Stimulated activated CD4-positive, alpha-beta T cell treated with anti-CD3 and anti-CD28 coated beads, TNF-alpha, amount 100 ng/mL, for 1 hour (primary cell): ENCODE data around the gene GNA14.
"Not testable (repeated sequence)": the region's sequence is repeated elsewhere in the genome, so short reads cannot be mapped to it uniquely, and the experiment has no call there.

ENCODE experiments used
- DNase-seq, 3 donors: peaks; one replicate each; pipeline ENCODE4 v3.0.0-alpha.2; 2020; ENCODE audit warnings: low read depth in 3 of 3, low spot score in 1 of 3

Gene GNA14

GRCh38 chr9:77422969-77423368 lies 225.2 kb downstream of the GNA14 start:
- DNase-seq: no peak

- no peak for DNase-seq
Measured at GRCh38 chr9:77421506-77422265, 226.4 kb downstream of the GNA14 start.

- no peak for DNase-seq
Measured at GRCh38 chr9:77420641-77421040, 227.5 kb downstream of the GNA14 start.

GRCh38 chr9:77418226-77418625 lies 229.9 kb downstream of the GNA14 start:
- DNase-seq: no peak

- no peak for DNase-seq
Measured at GRCh38 chr9:77417566-77417965, 230.6 kb downstream of the GNA14 start.

- DNase-seq: not testable (repeated sequence)
Measured at GRCh38 chr9:77408521-77408920, 239.6 kb downstream of the GNA14 start.

GRCh38 chr9:77403239-77403638 lies 244.9 kb downstream of the GNA14 start:
- DNase-seq: no peak

GRCh38 chr9:77402286-77402685 lies 245.8 kb downstream of the GNA14 start:
- DNase-seq: no peak

GRCh38 chr9:77399964-77400363 lies 248.2 kb downstream of the GNA14 start:
- no peak for DNase-seq

- not testable (repeated sequence) for DNase-seq
Measured at GRCh38 chr9:77398581-77398980, 249.5 kb downstream of the GNA14 start.

GRCh38 chr9:77392328-77392727 lies 255.8 kb downstream of the GNA14 start:
- DNase-seq: no peak

- DNase-seq: no peak
Measured at GRCh38 chr9:77391834-77392233, 256.3 kb downstream of the GNA14 start.

- DNase-seq: no peak
Measured at GRCh38 chr9:77386187-77386586, 261.9 kb downstream of the GNA14 start.

- no peak for DNase-seq
Measured at GRCh38 chr9:77384406-77384805, 263.7 kb downstream of the GNA14 start.

GRCh38 chr9:77375956-77376532 lies 272.1 kb downstream of the GNA14 start:
- no peak for DNase-seq

GRCh38 chr9:77374266-77374665 lies 273.9 kb downstream of the GNA14 start:
- no peak for DNase-seq
